A204.1 (cell line): ENCODE measurements around the gene CCNYL1.

Experiments
- FAIRE-seq: peaks from 2 replicates; lab custom pipeline; 2012; peaks lifted over from hg19 to GRCh38; lab: Jason Lieb, UNC

CCNYL1 gene

DNA sequence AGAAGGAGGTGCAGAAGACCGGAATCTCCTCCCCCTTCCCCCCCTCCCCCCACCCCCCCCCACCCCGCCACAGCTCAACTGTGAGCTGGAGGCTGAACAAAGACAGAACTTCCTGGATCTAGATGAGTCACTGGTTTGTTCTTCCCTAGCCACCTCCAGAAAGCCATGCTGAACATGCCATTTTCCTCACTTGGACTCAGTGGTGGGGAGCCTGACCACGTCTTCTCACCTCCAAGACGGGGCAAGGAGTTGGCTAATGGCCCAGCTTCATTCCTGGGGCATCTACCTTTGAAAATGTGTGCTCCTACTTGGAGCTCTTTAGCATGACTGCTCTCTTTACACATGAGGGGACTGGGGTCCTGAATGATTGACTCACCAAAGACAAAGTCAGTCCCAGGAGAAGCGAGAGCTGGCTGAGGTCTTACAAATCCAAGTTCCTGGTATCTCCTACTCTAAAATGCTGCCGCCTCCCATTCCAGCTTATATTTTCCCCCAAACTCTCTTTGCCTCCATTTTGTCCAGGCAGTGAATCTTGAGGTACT is 80.9 kb downstream of the CCNYL1 start:
- no peak for FAIRE-seq

DNA sequence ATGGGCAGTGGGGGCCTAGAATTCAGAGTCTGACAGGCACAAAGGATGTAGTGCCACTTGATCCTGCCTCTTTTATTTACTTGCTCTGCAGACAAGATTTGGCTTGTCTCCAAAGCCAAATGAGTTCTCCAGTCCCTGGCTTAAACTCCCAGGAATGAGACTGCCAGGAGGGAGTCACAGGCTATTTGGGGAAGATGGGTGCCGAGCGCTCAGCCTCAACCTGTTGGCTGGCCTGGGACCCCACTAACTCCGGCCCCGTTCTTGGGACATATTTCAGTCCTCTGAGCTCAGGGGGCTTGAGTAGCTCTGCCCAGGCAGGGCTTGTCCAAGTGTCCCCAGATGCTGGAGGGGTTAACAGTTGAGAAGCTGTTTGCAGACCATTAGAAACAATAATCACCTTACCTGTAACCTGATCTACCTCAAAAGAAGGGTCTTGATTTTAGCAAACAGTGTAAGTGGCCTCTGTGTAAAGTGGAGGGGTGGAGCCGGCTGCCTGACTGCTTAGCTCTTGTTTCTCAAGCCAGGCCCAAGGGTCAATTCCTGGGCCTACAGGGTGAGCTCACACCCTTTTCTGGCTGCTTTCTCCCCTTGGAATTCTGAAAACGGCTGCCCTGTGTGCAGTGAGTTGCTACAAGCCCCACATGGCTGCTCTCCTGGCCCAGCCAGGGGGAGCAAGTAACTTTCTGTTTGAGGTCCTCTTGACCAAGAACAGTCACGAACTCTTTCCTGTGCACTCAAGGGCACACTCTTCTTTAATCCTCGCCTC is 85.3 kb downstream of the CCNYL1 start:
- FAIRE-seq = no peak

- no peak for FAIRE-seq
Measured at GRCh38 chr2:207801259-207801658, 89.8 kb downstream of the CCNYL1 start.

- FAIRE-seq = no peak
Measured at GRCh38 chr2:207802650-207803049, 91.2 kb downstream of the CCNYL1 start.
